GM23338 (cell line): ENCODE data around the gene TAB3. TPM values are rescaled to one million over a fixed set of nuclear protein-coding genes. Genes with fewer than 3 reads are reported as not detected.

Source experiments
- ATAC-seq: fragments of 200-7000 bp; cut with Tn5 transposase; 3 replicates; pipeline ENCODE4 v1.9.1; 2020
- DNase-seq: peaks from one replicate; pipeline ENCODE4 v3.0.0-alpha.2; 2015; ENCODE audit warnings: low spot score
- H2AFZ ChIP-seq: fragments of 200-600 bp; sonication (generic); 2 replicates; pipeline ENCODE4 v1.8.0; 2016; ENCODE audit warnings: antibody characterized with exemption, mild to moderate bottlenecking, moderate library complexity
- H3F3A ChIP-seq: fragments of 200-600 bp; sonication (generic); replicated peaks from 2 replicates; pipeline ENCODE4 v1.8.0; 2017; ENCODE audit warnings: antibody characterized with exemption, mixed run types, low read depth
- H3K27ac ChIP-seq: fragments of 200-600 bp; sonication (generic); 2 replicates; pipeline ENCODE4 v1.6.1; 2016; ENCODE audit warnings: low read depth
- H3K27me3 ChIP-seq: fragments of 200-600 bp; sonication (generic); 2 replicates; pipeline ENCODE4 v1.8.0; 2016; ENCODE audit warnings: mild to moderate bottlenecking, mixed run types, moderate library complexity; ENCODE audit not compliant: insufficient read depth
- H3K36me3 ChIP-seq: fragments of 200-600 bp; sonication (generic); 2 replicates; pipeline ENCODE4 v1.8.0; 2016; ENCODE audit warnings: mild to moderate bottlenecking; ENCODE audit not compliant: insufficient read depth
- H3K4me1 ChIP-seq: fragments of 200-600 bp; sonication (generic); 2 replicates; pipeline ENCODE4 v1.8.0; 2016; ENCODE audit warnings: mild to moderate bottlenecking, moderate library complexity; ENCODE audit not compliant: insufficient read depth
- H3K4me2 ChIP-seq: fragments of 200-600 bp; sonication (generic); 2 replicates; pipeline ENCODE4 v1.7.1; 2017; ENCODE audit warnings: mixed run types
- H3K4me3 ChIP-seq: fragments of 200-600 bp; sonication (generic); 2 replicates; pipeline ENCODE4 v1.6.1; 2016; ENCODE audit warnings: mixed run types
- H3K79me2 ChIP-seq: fragments of 200-600 bp; sonication (generic); replicated peaks from 2 replicates; pipeline ENCODE4 v1.8.0; 2017; ENCODE audit warnings: mild to moderate bottlenecking; ENCODE audit not compliant: insufficient read depth
- H3K9me2 ChIP-seq: fragments of 200-600 bp; sonication (generic); 2 replicates; pipeline ENCODE4 v1.8.0; 2017; ENCODE audit not compliant: insufficient read depth
- H4K20me1 ChIP-seq: fragments of 200-600 bp; sonication (generic); replicated peaks from 2 replicates; pipeline ENCODE4 v1.8.0; 2017; ENCODE audit warnings: mild to moderate bottlenecking; ENCODE audit not compliant: insufficient read depth
- H3K27ac Mint-ChIP-seq: 2 replicates; pipeline ENCODE4 v1.8.0; 2020; ENCODE audit warnings: inconsistent platforms, mild to moderate bottlenecking, moderate library complexity, mixed read lengths
- H3K27me3 Mint-ChIP-seq: 3 replicates; pipeline ENCODE4 v1.8.0; 2022; ENCODE audit warnings: low read depth, mild to moderate bottlenecking, moderate library complexity, mixed read lengths, inconsistent platforms; ENCODE audit not compliant: insufficient read depth, poor library complexity
- H3K36me3 Mint-ChIP-seq: 3 replicates; pipeline ENCODE4 v1.8.0; 2021; ENCODE audit warnings: low read depth, mild to moderate bottlenecking, inconsistent platforms, moderate library complexity, mixed read lengths
- H3K4me1 Mint-ChIP-seq: 3 replicates; pipeline ENCODE4 v1.8.0; 2020; ENCODE audit warnings: mild to moderate bottlenecking, inconsistent platforms, mixed read lengths
- H3K4me3 Mint-ChIP-seq: 3 replicates; pipeline ENCODE4 v1.8.0; 2021; ENCODE audit warnings: moderate library complexity, mild to moderate bottlenecking, inconsistent platforms, mixed read lengths
- H3K9me3 Mint-ChIP-seq: 3 replicates; pipeline ENCODE4 v1.8.0; 2020; ENCODE audit warnings: moderate library complexity, mild to moderate bottlenecking, inconsistent platforms, mixed read lengths
- CTCF ChIP-seq, 2 experiments: fragments of 200-600 bp in 1 of 2; sonication (generic) in 1 of 2; conservative IDR thresholded peaks; 2 replicates each; pipeline versions ENCODE4 v1.5.1 to v1.6.1; 2016 to 2017; ENCODE audit warnings: antibody characterized with exemption in 2 of 2, low read depth in 2 of 2, mild to moderate bottlenecking in 2 of 2, moderate library complexity in 1 of 2
- EZH2 ChIP-seq: fragments of 200-600 bp; sonication (generic); IDR thresholded peaks from one replicate; pipeline ENCODE4 v1.8.0; 2017; ENCODE audit warnings: antibody characterized with exemption, mild to moderate bottlenecking, low read depth; ENCODE audit not compliant: unreplicated experiment
- EZH2phosphoT487 ChIP-seq: fragments of 200-600 bp; sonication (generic); IDR thresholded peaks from one replicate; pipeline ENCODE4 v1.8.1; 2018; ENCODE audit warnings: antibody characterized with exemption; ENCODE audit not compliant: unreplicated experiment
- NANOG ChIP-seq: IDR thresholded peaks from 2 replicates; pipeline ENCODE4 v1.6.1; 2016; ENCODE audit warnings: antibody characterized with exemption, borderline replicate concordance
- POLR2AphosphoS5 ChIP-seq: IDR thresholded peaks from 2 replicates; pipeline ENCODE4 v1.6.1; 2016; ENCODE audit warnings: antibody characterized with exemption, low read depth
- ZNF114 ChIP-seq: fragments of 250-450 bp; sonication (Bioruptor Pico); IDR thresholded peaks from 2 replicates; pipeline ENCODE4 v1.5.0; 2020; ENCODE audit warnings: mild to moderate bottlenecking, moderate library complexity
- ZNF331 ChIP-seq: fragments of 250-450 bp; sonication (Bioruptor Pico); IDR thresholded peaks from 2 replicates; pipeline ENCODE4 v1.5.0; 2020; ENCODE audit warnings: low read depth, mild to moderate bottlenecking, moderate library complexity
- ZNF462 ChIP-seq: fragments of 250-450 bp; sonication (Bioruptor Pico); IDR thresholded peaks from 2 replicates; pipeline ENCODE4 v1.5.0; 2020; ENCODE audit warnings: mild to moderate bottlenecking, moderate library complexity
- polyA plus RNA-seq: library from polyadenylated mRNA; unstranded; fragments of >200 nt; fragmentation: Nextera tagmentation; extraction: Ambion mirVana; gene quantifications from 2 replicates; pipeline ENCODE4 v1.2.1, GENCODE V29; 2016
- total RNA-seq: library from RNA; depleted of rRNA; stranded (reverse); fragments of >200 nt; shearing (Covaris generic); gene quantifications from 2 replicates; pipeline ENCODE4 v1.2.3, GENCODE V29; 2014

The TAB3 gene
- total and polyA plus RNA-seq, 2 experiments from 2014 or later: 4.4 to 21.7 TPM

GRCh38 chrX:30814978-30815377, 74.1 kb downstream of the TAB3 start:
- H3K9me3 Mint-ChIP-seq: no peaks in the 10 kb centered on the region
- Histone ChIP-seq H3K27me3 (no peaks in the 10 kb centered on the region), H4K20me1 (no peaks in the 10 kb centered on the region), H3K4me2 (no peak overlapping the region), H3K79me2 (no peaks in the 10 kb centered on the region), H3K36me3 (no peaks in the 10 kb centered on the region), H3K9me2 (no peaks in the 10 kb centered on the region), H3K4me3 (no peak overlapping the region), H3K4me1 (0 out of 2 replicates have a peak, but pooled peaks cover 5% of the 10 kb centered on the region), H2AFZ (no peak overlapping the region), H3F3A (no peaks in the 10 kb centered on the region), H3K27ac (no peak overlapping the region)
- H3K4me3 Mint-ChIP-seq: no peak overlapping the region
- no peak overlapping the region; the same call in 1 of the 2 replicates for H3K27ac Mint-ChIP-seq
- no peaks in the 10 kb centered on the region for H3K36me3 Mint-ChIP-seq
- TF ChIP-seq ZNF331 (CRISPR knock-in tag) (no peak), ZNF462 (CRISPR knock-in tag) (no peak), POLR2AphosphoS5 (no peak), CTCF (conservative IDR thresholded peaks at IDR 0.05; ENCODE audit: low read depth in 2 of 2) (no peak), EZH2 (no peak), EZH2phosphoT487 (no peak), ZNF114 (CRISPR knock-in tag) (no peak), NANOG (no peak)
- peaks cover 1% of the 10 kb centered on the region for H3K27me3 Mint-ChIP-seq
- no peaks in the 10 kb centered on the region for H3K4me1 Mint-ChIP-seq
- no peak for DNase-seq
- ATAC-seq: no peak
